ENCODE results near the gene ZNF821.

DNA sequence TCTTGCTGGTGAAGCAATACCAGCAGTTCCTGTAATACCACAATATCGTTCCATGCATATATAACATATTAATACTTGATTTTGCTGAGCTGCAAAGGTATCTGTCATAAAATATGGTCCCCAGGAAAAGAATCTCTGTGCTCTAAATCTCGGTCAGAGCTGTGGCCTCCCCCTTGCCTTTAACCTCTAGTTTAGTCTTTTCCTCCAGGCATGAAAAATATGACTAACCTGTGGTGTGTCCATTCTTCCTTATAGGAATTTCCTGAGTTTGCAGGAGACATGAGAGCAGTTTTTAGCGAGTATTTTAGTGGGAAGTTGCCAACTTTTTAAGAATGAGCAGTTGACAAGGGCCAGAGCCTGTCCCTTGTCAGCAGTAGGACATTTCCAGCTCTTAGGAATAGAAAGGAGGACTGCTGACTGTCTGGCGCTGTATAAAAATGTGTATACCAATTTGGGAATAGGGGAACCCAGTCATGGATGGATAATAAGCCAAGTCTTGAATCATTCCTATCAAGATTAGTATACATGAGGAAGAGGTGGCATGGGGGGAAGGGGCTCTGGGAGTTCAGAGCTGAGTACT, 29.5 kb downstream of the ZNF821 start:
- TF ChIP-seq EZH2 (IDR thresholded peaks at IDR 0.05; ENCODE audit: insufficient read depth, low read length), result no peak
- no peak for TF ChIP-seq CTCF (IDR thresholded peaks at IDR 0.05; ENCODE audit: insufficient read depth, low read depth, low read length)
